WERI-Rb-1 (cell line): ENCODE results near the gene CCDC50.

Source experiments
- DNase-seq: peaks from one replicate; pipeline ENCODE4 v3.0.0-alpha.2; 2020
- H3K27ac ChIP-seq: fragments of 250-450 bp; sonication (Bioruptor Pico); 2 replicates; pipeline ENCODE4 v1.5.1; 2020; ENCODE audit warnings: mild to moderate bottlenecking, moderate library complexity
- H3K27me3 ChIP-seq: fragments of 250-450 bp; sonication (Bioruptor Pico); 2 replicates; pipeline ENCODE4 v1.5.1; 2021; ENCODE audit warnings: mild to moderate bottlenecking, low read depth, moderate library complexity; ENCODE audit not compliant: insufficient read depth, severe bottlenecking
- H3K36me3 ChIP-seq: fragments of 250-450 bp; sonication (Bioruptor Pico); 2 replicates; pipeline ENCODE4 v1.5.1; 2020; ENCODE audit warnings: mild to moderate bottlenecking, moderate library complexity
- H3K4me3 ChIP-seq: 2 replicates; pipeline ENCODE4 v1.5.1; 2011; ENCODE audit warnings: low read depth, mild to moderate bottlenecking, control low read depth, low read length
- H3K9me3 ChIP-seq: fragments of 250-450 bp; sonication (Bioruptor Pico); 2 replicates; pipeline ENCODE4 v1.5.1; 2021; ENCODE audit warnings: mild to moderate bottlenecking, moderate library complexity; ENCODE audit not compliant: severe bottlenecking
- TF ChIP-seq, protein P1 (sequence below): IDR thresholded peaks from 2 replicates; pipeline ENCODE4 v1.5.1; 2011; ENCODE audit warnings: low read depth, mild to moderate bottlenecking, control low read depth, inconsistent platforms, low read length

Gene CCDC50

DNA sequence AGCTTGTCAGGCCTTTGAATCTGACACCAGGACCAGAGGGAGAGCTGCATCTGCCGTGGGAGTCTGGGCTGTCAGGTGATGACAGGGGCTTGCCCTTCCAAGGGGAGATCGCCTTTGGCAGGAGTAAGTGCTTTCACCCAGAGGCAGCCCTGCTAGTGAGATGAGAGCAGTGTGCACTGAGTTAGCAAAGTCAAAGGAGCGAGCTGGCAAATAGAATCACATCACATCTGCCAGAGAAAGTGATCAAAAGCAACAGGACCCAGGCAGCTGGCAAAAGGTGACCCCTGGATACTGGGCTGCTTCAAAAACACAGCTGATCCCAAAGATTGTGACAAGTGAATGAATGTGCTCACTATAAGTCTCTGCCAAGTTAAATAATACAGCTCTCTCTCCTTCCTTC lies 95.7 kb downstream of the CCDC50 start:
- DNase-seq: no peak
- H3K36me3 ChIP-seq: no peaks in the 10 kb centered on the region
- no peaks in the 10 kb centered on the region for H3K27me3 ChIP-seq
- no peaks in the 10 kb centered on the region for H3K9me3 ChIP-seq
- H3K27ac ChIP-seq: no peak overlapping the region
- TF ChIP-seq, protein P1, sequence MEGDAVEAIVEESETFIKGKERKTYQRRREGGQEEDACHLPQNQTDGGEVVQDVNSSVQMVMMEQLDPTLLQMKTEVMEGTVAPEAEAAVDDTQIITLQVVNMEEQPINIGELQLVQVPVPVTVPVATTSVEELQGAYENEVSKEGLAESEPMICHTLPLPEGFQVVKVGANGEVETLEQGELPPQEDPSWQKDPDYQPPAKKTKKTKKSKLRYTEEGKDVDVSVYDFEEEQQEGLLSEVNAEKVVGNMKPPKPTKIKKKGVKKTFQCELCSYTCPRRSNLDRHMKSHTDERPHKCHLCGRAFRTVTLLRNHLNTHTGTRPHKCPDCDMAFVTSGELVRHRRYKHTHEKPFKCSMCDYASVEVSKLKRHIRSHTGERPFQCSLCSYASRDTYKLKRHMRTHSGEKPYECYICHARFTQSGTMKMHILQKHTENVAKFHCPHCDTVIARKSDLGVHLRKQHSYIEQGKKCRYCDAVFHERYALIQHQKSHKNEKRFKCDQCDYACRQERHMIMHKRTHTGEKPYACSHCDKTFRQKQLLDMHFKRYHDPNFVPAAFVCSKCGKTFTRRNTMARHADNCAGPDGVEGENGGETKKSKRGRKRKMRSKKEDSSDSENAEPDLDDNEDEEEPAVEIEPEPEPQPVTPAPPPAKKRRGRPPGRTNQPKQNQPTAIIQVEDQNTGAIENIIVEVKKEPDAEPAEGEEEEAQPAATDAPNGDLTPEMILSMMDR: no peak
- H3K4me3 ChIP-seq: no peak overlapping the region

DNA sequence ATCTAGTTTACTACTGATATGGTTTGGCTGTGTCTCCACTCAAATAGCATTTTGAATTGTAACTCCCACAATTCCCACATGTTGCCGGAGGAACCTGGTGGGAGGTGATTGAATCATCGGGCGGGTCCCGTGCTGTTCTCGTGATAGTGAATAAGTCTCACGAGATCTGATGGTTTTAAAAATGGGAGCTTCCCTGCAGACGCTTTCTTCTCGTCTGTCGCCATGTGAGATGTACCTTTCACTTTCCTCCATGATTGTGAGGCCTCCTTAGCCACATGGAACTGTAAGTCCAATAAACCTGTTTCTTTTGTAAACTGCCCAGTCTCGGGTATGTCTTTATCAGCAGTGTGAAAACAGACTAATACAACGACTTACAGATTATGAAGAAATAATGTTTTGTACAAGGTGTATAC lies 96.1 kb downstream of the CCDC50 start:
- Histone ChIP-seq H3K27ac (no peak overlapping the region), H3K36me3 (no peaks in the 10 kb centered on the region), H3K27me3 (no peaks in the 10 kb centered on the region), H3K4me3 (no peak overlapping the region), H3K9me3 (no peaks in the 10 kb centered on the region)
- no peak for DNase-seq
- TF ChIP-seq, protein P1: no peak

DNA sequence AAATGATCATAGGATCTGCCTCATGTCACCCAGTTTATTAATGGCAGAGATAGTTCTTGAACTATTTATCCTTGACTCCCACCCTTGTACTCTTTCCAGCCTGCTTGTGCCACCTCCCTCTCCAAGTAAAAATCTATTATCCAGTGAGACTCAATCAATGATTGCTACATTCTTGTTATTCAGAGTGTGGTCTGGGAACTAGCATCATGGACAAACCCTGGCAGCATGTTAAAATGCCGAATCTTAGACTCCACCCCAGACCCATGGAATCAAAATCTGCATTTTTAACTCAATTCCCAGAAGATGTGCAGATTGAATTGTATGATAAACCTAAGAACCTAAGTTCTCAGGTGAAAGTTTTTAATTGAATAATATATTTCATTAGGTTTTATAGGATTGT lies 97.1 kb downstream of the CCDC50 start:
- no peak for DNase-seq
- no peaks in the 10 kb centered on the region for H3K9me3 ChIP-seq
- H3K36me3 ChIP-seq: no peaks in the 10 kb centered on the region
- no peak overlapping the region for H3K4me3 ChIP-seq
- TF ChIP-seq, protein P1: no peak
- H3K27me3 ChIP-seq: no peaks in the 10 kb centered on the region
- no peak overlapping the region for H3K27ac ChIP-seq

DNA sequence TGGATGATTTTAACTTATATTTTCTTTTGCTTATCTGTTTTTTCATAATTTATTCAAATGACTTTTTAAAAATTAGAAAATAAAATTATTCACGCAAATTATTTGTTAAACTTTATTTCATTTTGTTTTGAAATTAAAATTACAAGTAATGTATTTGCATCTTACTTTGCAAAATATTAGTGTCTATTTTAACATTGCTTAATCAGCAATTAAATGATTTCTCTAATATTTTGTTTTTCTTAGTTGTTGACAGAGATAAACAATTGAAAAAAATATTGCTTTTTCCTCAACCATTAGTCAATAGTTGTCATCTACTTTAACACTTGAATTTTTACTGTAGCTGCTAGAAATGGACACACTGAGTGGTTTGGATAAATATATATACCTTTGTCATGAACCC lies 99.0 kb downstream of the CCDC50 start:
- Histone ChIP-seq H3K9me3 (no peaks in the 10 kb centered on the region), H3K4me3 (no peak overlapping the region), H3K27ac (no peak overlapping the region), H3K27me3 (no peaks in the 10 kb centered on the region), H3K36me3 (no peaks in the 10 kb centered on the region)
- no peak for DNase-seq
- TF ChIP-seq, protein P1: no peak

DNA sequence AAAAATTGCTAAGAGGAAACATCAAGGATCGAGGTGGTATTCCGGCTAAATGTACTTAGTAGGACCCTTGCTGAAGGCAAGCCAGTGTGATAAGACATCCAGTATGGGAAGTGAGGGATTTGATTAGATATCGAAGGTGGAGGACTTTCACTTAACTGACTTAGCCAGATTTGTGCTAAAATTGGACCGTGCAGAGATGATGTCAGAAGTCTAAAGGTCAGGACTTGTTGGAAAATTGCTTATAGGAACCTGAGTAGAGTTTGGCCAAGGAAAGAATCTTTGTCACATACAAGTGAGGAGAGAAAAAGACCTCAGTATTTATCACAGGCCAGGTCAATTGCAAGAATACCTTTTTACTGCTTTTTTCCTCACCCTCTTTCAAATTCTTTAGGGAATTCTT lies 100.9 kb downstream of the CCDC50 start:
- Histone ChIP-seq H3K27me3 (no peaks in the 10 kb centered on the region), H3K9me3 (no peaks in the 10 kb centered on the region), H3K36me3 (no peaks in the 10 kb centered on the region), H3K4me3 (no peak overlapping the region), H3K27ac (no peak overlapping the region)
- DNase-seq: no peak
- TF ChIP-seq, protein P1: no peak

DNA sequence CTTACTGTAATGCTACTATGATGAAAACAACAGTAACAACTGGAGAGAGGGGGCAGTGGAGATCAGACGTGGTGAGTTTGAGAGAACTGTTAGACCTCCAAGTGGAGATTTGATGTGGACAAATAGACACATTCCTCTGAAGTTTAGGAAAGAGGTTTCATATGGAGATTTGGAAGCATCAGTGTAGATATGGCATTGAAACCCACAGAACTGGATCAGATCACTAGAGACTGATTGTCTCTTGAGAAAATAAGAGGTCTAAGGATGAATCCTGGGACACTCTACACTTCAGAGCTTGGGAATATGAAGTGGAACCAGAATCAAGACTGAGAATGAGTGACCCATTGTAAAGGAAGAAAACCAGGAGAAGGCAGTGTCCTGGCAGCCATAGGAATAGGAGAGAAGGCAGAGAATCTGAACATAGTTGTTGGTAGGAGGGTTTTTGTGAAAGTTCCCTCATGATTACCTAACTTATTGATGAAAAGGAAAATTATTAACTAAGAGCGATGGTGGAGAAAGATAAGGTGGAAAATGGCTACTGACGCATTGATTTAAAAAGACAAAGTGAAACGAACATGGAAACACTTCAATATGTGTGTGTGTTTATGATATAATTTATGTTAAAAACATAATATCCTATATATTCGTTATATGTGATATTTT lies 102.1 kb downstream of the CCDC50 start:
- H3K27me3 ChIP-seq: no peaks in the 10 kb centered on the region
- TF ChIP-seq, protein P1: no peak
- no peak overlapping the region for H3K27ac ChIP-seq
- DNase-seq: no peak
- no peaks in the 10 kb centered on the region for H3K36me3 ChIP-seq
- H3K9me3 ChIP-seq: no peaks in the 10 kb centered on the region
- no peak overlapping the region for H3K4me3 ChIP-seq
